GM21515 (cell line): ENCODE results near the gene PCBP3.
"Not testable (repeated sequence)": the region's sequence is repeated elsewhere in the genome, so short reads cannot be mapped to it uniquely, and the experiment has no call there.

Source experiments
- ATAC-seq: cut with Tn5 transposase; IDR thresholded peaks from one replicate; pipeline ENCODE4 v1.9.1; 2021; ENCODE audit not compliant: unreplicated experiment

Gene PCBP3

GRCh38 chr21:45634511-45635183, 8.9 kb upstream of the PCBP3 start:
- ATAC-seq: no peak

GRCh38 chr21:45635271-45636151, 8.0 kb upstream of the PCBP3 start:
- no peak for ATAC-seq

- ATAC-seq: no peak
These were observed 7.1 kb upstream of the PCBP3 start for GRCh38 chr21:45636459-45636858.

- ATAC-seq: no peak
These were observed 6.4 kb upstream of the PCBP3 start for GRCh38 chr21:45636951-45637646.

GRCh38 chr21:45637883-45638282, 5.6 kb upstream of the PCBP3 start:
- ATAC-seq: no peak

GRCh38 chr21:45638707-45639106, 4.8 kb upstream of the PCBP3 start:
- no peak for ATAC-seq

GRCh38 chr21:45639206-45640000, 4.1 kb upstream of the PCBP3 start:
- ATAC-seq: no peak

GRCh38 chr21:45640001-45640887, 3.3 kb upstream of the PCBP3 start:
- ATAC-seq: no peak

GRCh38 chr21:45640888-45641479, 2.5 kb upstream of the PCBP3 start:
- no peak for ATAC-seq

- no peak for ATAC-seq
These were observed 2.0 kb upstream of the PCBP3 start for GRCh38 chr21:45641480-45642035.

- peak; percentile 5 for ATAC-seq
These were observed 1.3 kb upstream of the PCBP3 start for GRCh38 chr21:45642122-45642813.

GRCh38 chr21:45644041-45644906, 749 bp downstream of the PCBP3 start:
- peak; percentile 17 for ATAC-seq

- no peak for ATAC-seq
These were observed 8.4 kb downstream of the PCBP3 start for GRCh38 chr21:45651921-45652320.

GRCh38 chr21:45655124-45655523, 11.6 kb downstream of the PCBP3 start:
- ATAC-seq: no peak

GRCh38 chr21:45656114-45656513, 12.6 kb downstream of the PCBP3 start:
- not testable (repeated sequence) for ATAC-seq

GRCh38 chr21:45661913-45662622, 18.5 kb downstream of the PCBP3 start:
- not testable (repeated sequence) for ATAC-seq
